Lung (tissue), 12 donors: ENCODE measurements around the gene AHCTF1. TPM values are rescaled to one million over a fixed set of nuclear protein-coding genes. Genes with fewer than 3 reads are reported as not detected.

Source experiments
- ATAC-seq: fragments of 200-7000 bp; cut with Tn5 transposase; one replicate; pipeline ENCODE4 v1.9.1; 2020; ENCODE audit warnings: moderate number of reproducible peaks; ENCODE audit not compliant: insufficient read depth, low FRiP score
- DNase-seq, 3 donors: peaks; one replicate each; pipeline ENCODE4 v3.0.0-alpha.2; 2013 to 2017
- H3K27ac ChIP-seq, 2 donors: one replicate each; pipeline ENCODE4 v1.5.1; 2013; ENCODE audit warnings: mild to moderate bottlenecking in 2 of 2, moderate library complexity in 2 of 2, control low read depth in 1 of 2, inconsistent platforms in 1 of 2, low read depth in 1 of 2, low read length in 1 of 2
- H3K27me3 ChIP-seq, 3 donors: one replicate each; pipeline ENCODE4 v1.5.1; 2013; ENCODE audit warnings: low read length in 2 of 3; ENCODE audit not compliant: control insufficient read depth in 3 of 3, insufficient read depth in 3 of 3
- H3K36me3 ChIP-seq, 4 donors: one replicate each; pipeline ENCODE4 v1.5.1; 2013; ENCODE audit warnings: low read length in 4 of 4, mild to moderate bottlenecking in 1 of 4, moderate library complexity in 1 of 4; ENCODE audit not compliant: control insufficient read depth in 4 of 4, insufficient read depth in 4 of 4
- H3K4me1 ChIP-seq, 5 donors: one replicate each; pipeline ENCODE4 v1.5.1; 2013; ENCODE audit warnings: low read length in 5 of 5, mild to moderate bottlenecking in 2 of 5, moderate library complexity in 1 of 5; ENCODE audit not compliant: control insufficient read depth in 5 of 5, insufficient read depth in 5 of 5
- H3K4me3 ChIP-seq: one replicate; pipeline ENCODE4 v1.5.1; 2013; ENCODE audit warnings: mild to moderate bottlenecking, control low read depth, moderate library complexity
- H3K9ac ChIP-seq, 2 donors: one replicate each; pipeline ENCODE4 v1.5.1; 2013; ENCODE audit warnings: low read length in 2 of 2, control low read depth in 1 of 2; ENCODE audit not compliant: insufficient read depth in 1 of 2
- H3K9me3 ChIP-seq, 4 donors: one replicate each; pipeline ENCODE4 v1.5.1; 2013; ENCODE audit warnings: low read length in 3 of 4, mild to moderate bottlenecking in 1 of 4, moderate library complexity in 1 of 4; ENCODE audit not compliant: control insufficient read depth in 4 of 4, insufficient read depth in 3 of 4
- CTCF ChIP-seq: IDR thresholded peaks from 2 replicates; pipeline ENCODE4 v1.5.1; 2012; ENCODE audit warnings: mild to moderate bottlenecking; ENCODE audit errors: control extremely low read depth, extremely low read depth
- WGBS, 2 donors: extraction: QIAGEN DNeasy Blood & Tissue Kit; methylation state at CpG; one replicate each; pipeline ENCODE4 v1.1.7; 2013; 5-methylcytosine and 5-hydroxymethylcytosine counted together
- polyA plus RNA-seq, 2 donors: library from polyadenylated mRNA; stranded (reverse); fragments of 200-250 nt; gene quantifications; one replicate each; pipeline ENCODE4 v1.2.1, GENCODE V29; 2013
- total RNA-seq, 2 donors: library from RNA; depleted of rRNA in 1 of 2; stranded (reverse); fragments of >200 nt in 1 of 2; gene quantifications; one replicate each; pipeline ENCODE4 v1.2.1, GENCODE V29; 2014 to 2021
- donor health status: control.
- donor health status: control.
- donor health status: Bipolar disorder and iron deficiency.
- donor health status: healthy.
- donor health status: DM: yes; HTN: yes; CAD: no.

AHCTF1 gene
- total and polyA plus RNA-seq, 4 donors, result 7.9 to 44.3 (median 22.2) TPM

- WGBS, 2 donors, result 84 to 90% methylated on average over 16 to 17 of the region's 17 CpGs
- ATAC-seq (no peak), DNase-seq (no peak)
- H3K4me3 ChIP-seq, result no peak overlapping the region
- H3K4me1 ChIP-seq, result peaks cover 0 to 24% (median 4%) of the 10 kb centered on the region in 5 donors
- peaks cover 0 to 4% (median 0%) of the 10 kb centered on the region in 4 donors for H3K9me3 ChIP-seq
- H3K36me3 ChIP-seq, result no peaks in the 10 kb centered on the region
- no peaks in the 10 kb centered on the region for H3K27me3 ChIP-seq
- no peak overlapping the region for H3K27ac ChIP-seq
- no peak overlapping the region for H3K9ac ChIP-seq
- no peak for TF ChIP-seq CTCF
Observed at GRCh38 chr1:246791303-246791918, 140.3 kb downstream of the AHCTF1 start.

GRCh38 chr1:246790833-246791232, 140.9 kb downstream of the AHCTF1 start:
- ATAC-seq, result no peak
- DNase-seq, result no peak
- WGBS, 2 donors, result 93 to 96% methylated on average over 19 of the region's 19 CpGs
- Histone ChIP-seq H3K27ac (no peak overlapping the region), H3K9ac (no peak overlapping the region), H3K4me1 (peaks cover 0 to 24% (median 4%) of the 10 kb centered on the region in 5 donors), H3K9me3 (peaks cover 0 to 4% (median under 1%) of the 10 kb centered on the region in 4 donors), H3K27me3 (no peaks in the 10 kb centered on the region), H3K4me3 (no peak overlapping the region), H3K36me3 (no peaks in the 10 kb centered on the region)
- no peak for TF ChIP-seq CTCF

GRCh38 chr1:246790364-246790763, 141.4 kb downstream of the AHCTF1 start:
- ATAC-seq (no peak), DNase-seq (no peak)
- no peaks in the 10 kb centered on the region for H3K36me3 ChIP-seq
- H3K9ac ChIP-seq, result no peak overlapping the region
- H3K4me1 ChIP-seq, result peaks cover 0 to 24% (median 4%) of the 10 kb centered on the region in 5 donors
- H3K4me3 ChIP-seq, result no peak overlapping the region
- H3K27ac ChIP-seq, result no peak overlapping the region
- WGBS, 2 donors, result 91 to 92% methylated on average over 7 of the region's 7 CpGs
- no peak for TF ChIP-seq CTCF
- H3K27me3 ChIP-seq, result no peaks in the 10 kb centered on the region
- H3K9me3 ChIP-seq, result peaks cover 0 to 4% (median 2%) of the 10 kb centered on the region in 4 donors
